Esophagus squamous epithelium (tissue), 4 donors: Measurements from ENCODE around the gene FES.

Source experiments
- POLR2A ChIP-seq, 4 donors: fragments of 450-650 bp; IDR thresholded peaks; one replicate each; pipeline ENCODE4 v1.6.1; 2017; ENCODE audit warnings: antibody characterized with exemption in 4 of 4, mild to moderate bottlenecking in 4 of 4, moderate library complexity in 3 of 4
- TF ChIP-seq, protein P1 (sequence below), 6 experiments: fragments of 450-650 bp in 4 of 6; fragments of 200-600 bp in 2 of 6; sonication (generic) in 2 of 6; IDR thresholded peaks; one replicate each; pipeline ENCODE4 v1.5.1; 2016 to 2019; ENCODE audit warnings: antibody characterized with exemption in 6 of 6, mild to moderate bottlenecking in 4 of 6, moderate library complexity in 4 of 6

DNA sequence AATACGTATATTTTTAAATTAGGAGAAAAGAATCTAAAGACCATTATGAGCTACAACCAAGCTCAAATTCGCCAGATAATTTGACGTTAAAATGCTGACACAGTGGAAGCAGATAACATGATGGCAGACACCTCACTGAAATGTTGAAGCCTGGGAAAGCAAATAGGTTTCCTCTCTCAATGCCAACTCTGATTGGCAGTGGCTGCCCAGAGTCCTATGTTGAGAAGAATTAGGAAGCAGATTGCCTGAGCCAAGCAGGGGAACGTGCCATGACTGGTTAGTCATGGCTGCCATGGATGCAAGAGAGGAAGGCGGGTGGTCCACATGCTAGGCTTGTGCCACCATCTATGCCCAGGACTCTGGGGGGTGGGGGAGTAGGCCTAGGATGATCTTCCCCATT, 54.0 kb downstream of the FES start:
- TF ChIP-seq, protein P1, sequence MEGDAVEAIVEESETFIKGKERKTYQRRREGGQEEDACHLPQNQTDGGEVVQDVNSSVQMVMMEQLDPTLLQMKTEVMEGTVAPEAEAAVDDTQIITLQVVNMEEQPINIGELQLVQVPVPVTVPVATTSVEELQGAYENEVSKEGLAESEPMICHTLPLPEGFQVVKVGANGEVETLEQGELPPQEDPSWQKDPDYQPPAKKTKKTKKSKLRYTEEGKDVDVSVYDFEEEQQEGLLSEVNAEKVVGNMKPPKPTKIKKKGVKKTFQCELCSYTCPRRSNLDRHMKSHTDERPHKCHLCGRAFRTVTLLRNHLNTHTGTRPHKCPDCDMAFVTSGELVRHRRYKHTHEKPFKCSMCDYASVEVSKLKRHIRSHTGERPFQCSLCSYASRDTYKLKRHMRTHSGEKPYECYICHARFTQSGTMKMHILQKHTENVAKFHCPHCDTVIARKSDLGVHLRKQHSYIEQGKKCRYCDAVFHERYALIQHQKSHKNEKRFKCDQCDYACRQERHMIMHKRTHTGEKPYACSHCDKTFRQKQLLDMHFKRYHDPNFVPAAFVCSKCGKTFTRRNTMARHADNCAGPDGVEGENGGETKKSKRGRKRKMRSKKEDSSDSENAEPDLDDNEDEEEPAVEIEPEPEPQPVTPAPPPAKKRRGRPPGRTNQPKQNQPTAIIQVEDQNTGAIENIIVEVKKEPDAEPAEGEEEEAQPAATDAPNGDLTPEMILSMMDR (IDR thresholded peaks at IDR 0.05): no peak
- TF ChIP-seq POLR2A (IDR thresholded peaks at IDR 0.05): no peak
